Common myeloid progenitor, CD34-positive (primary cell): ENCODE measurements around the gene RAPGEF3.

Source experiments
- CTCF ChIA-PET: fragments of 350-600 bp; sonication (Branson Sonifier 250); formaldehyde crosslinking; loops from one replicate; lab custom pipeline; 2021; ENCODE audit warnings: antibody characterized with exemption; lab: Charles Lee
- POLR2A ChIA-PET: fragments of 350-600 bp; sonication (Branson Sonifier 250); formaldehyde crosslinking; loops from one replicate; lab custom pipeline; 2021; ENCODE audit warnings: antibody characterized with exemption; lab: Charles Lee
- DNase-seq, 3 donors: peaks; one replicate each; pipeline versions ENCODE4 v3.0.0 to v3.0.0-alpha.2; 2013
- H3K27ac ChIP-seq, 2 experiments: 1 replicate in 1 of 2; 2 replicates in 1 of 2; pipeline ENCODE4 v1.7.0; 2013; ENCODE audit warnings: inconsistent platforms in 2 of 2, low read length in 2 of 2, mild to moderate bottlenecking in 2 of 2, low read depth in 1 of 2, moderate library complexity in 1 of 2; ENCODE audit not compliant: severe bottlenecking in 2 of 2, insufficient read depth in 1 of 2, poor library complexity in 1 of 2
- H3K27me3 ChIP-seq, 5 experiments: replicated peaks in 2 of 5; 1 replicate in 3 of 5; 2 replicates in 2 of 5; pipeline versions ENCODE4 v1.6.1 to v1.7.0; 2013; ENCODE audit warnings: low read length in 4 of 5, mild to moderate bottlenecking in 2 of 5, moderate library complexity in 2 of 5, inconsistent platforms in 1 of 5; ENCODE audit not compliant: insufficient read depth in 5 of 5, control insufficient read depth in 4 of 5
- H3K36me3 ChIP-seq, 4 experiments: 1 replicate in 2 of 4; 2 replicates in 2 of 4; pipeline versions ENCODE4 v1.6.1 to v1.7.0; 2013; ENCODE audit warnings: low read length in 3 of 4, control low read depth in 1 of 4, mild to moderate bottlenecking in 1 of 4; ENCODE audit not compliant: control insufficient read depth in 4 of 4, insufficient read depth in 4 of 4
- H3K4me1 ChIP-seq, 4 experiments: 1 replicate in 3 of 4; 2 replicates in 1 of 4; pipeline versions ENCODE4 v1.6.1 to v1.7.1; 2013; ENCODE audit warnings: low read length in 3 of 4, mild to moderate bottlenecking in 3 of 4, control low read depth in 1 of 4, inconsistent platforms in 1 of 4, moderate library complexity in 1 of 4; ENCODE audit not compliant: control insufficient read depth in 4 of 4, insufficient read depth in 4 of 4; ENCODE audit errors: control extremely low read depth in 1 of 4
- H3K4me3 ChIP-seq, 7 experiments: 1 replicate in 4 of 7; 2 replicates in 3 of 7; pipeline versions ENCODE4 v1.5.1 to v1.7.0; 2013; ENCODE audit warnings: mild to moderate bottlenecking in 7 of 7, low read length in 6 of 7, moderate library complexity in 6 of 7, inconsistent platforms in 2 of 7, low read depth in 2 of 7, control low read depth in 1 of 7; ENCODE audit not compliant: insufficient read depth in 4 of 7, control insufficient read depth in 1 of 7; ENCODE audit errors: extremely low read depth in 1 of 7
- H3K9me3 ChIP-seq, 5 experiments: 1 replicate in 4 of 5; 2 replicates in 1 of 5; pipeline versions ENCODE4 v1.6.1 to v1.7.1; 2013; ENCODE audit warnings: low read length in 4 of 5, mild to moderate bottlenecking in 2 of 5, inconsistent platforms in 1 of 5, low read depth in 1 of 5, moderate library complexity in 1 of 5; ENCODE audit not compliant: control insufficient read depth in 4 of 5, insufficient read depth in 2 of 5; ENCODE audit errors: control extremely low read depth in 1 of 5
- WGBS: methylation state at CpG from one replicate; pipeline ENCODE4 v1.1.5; 2013; ENCODE audit not compliant: insufficient coverage; 5-methylcytosine and 5-hydroxymethylcytosine counted together

Gene RAPGEF3

GRCh38 chr12:47773062-47773857, 14.6 kb upstream of the RAPGEF3 start, which contains the start of gene SLC48A1:
Gene SLC48A1 (plus strand): TSS chr12:47773238. CDS start chr12:47773305, 67 bp downstream.
- under 1% methylated on average over 64 of the region's 106 CpGs for WGBS
- H3K36me3 ChIP-seq = no peaks in the 10 kb centered on the region
- ChIA-PET POLR2A (interaction anchor here (0.7 to 1.0 kb wide), 5 partner anchors 15 to 490 kb away, joined by 3 to 7 read pairs (median 3); partner anchors contain the start of genes RAPGEF3 and RPAP3), CTCF (interaction anchor here (0.8 to 29.0 kb wide), 6 partner anchors 9 to 56 kb away, joined by 3 to 1109 read pairs (median 14); partner anchors contain the start of genes ENDOU, RAPGEF3 and RPAP3)
- no peaks in the 10 kb centered on the region for H3K27me3 ChIP-seq
- peaks cover 14 to 63% (median 56%) of the 10 kb centered on the region in 4 experiments for H3K4me1 ChIP-seq
- H3K4me3 ChIP-seq = peak within 1 kb of the TSS; percentile 62 to 85 (median 80)
- no peaks in the 10 kb centered on the region for H3K9me3 ChIP-seq
- H3K27ac ChIP-seq = peak within 1 kb of the TSS in 1 of 2 experiments; percentile 77
- DNase-seq = peak; percentile 65 to 81 (median 73)

- Histone ChIP-seq H3K27me3 (no peaks in the 10 kb centered on the region), H3K4me1 (peaks cover 14 to 58% (median 51%) of the 10 kb centered on the region in 4 experiments), H3K9me3 (no peaks in the 10 kb centered on the region), H3K36me3 (no peaks in the 10 kb centered on the region), H3K4me3 (peak overlapping the region; percentile 15 to 85 (median 80)), H3K27ac (peak overlapping the region in 1 of 2 experiments; percentile 20)
- POLR2A ChIA-PET = interaction anchor here (0.8 to 1.0 kb wide), 4 partner anchors 14 to 489 kb away, joined by 3 to 5 read pairs (median 3); partner anchors contain the start of genes RAPGEF3 and RPAP3
- CTCF ChIA-PET = interaction anchor here (0.8 to 29.0 kb wide), 5 partner anchors 13 to 56 kb away, joined by 3 to 1109 read pairs (median 22); partner anchors contain the start of genes ENDOU, RAPGEF3 and RPAP3
- no peak for DNase-seq
- WGBS = 7% methylated on average over 11 of the region's 17 CpGs
These were observed 14.0 kb upstream of the RAPGEF3 start for GRCh38 chr12:47772738-47773061.

DNA sequence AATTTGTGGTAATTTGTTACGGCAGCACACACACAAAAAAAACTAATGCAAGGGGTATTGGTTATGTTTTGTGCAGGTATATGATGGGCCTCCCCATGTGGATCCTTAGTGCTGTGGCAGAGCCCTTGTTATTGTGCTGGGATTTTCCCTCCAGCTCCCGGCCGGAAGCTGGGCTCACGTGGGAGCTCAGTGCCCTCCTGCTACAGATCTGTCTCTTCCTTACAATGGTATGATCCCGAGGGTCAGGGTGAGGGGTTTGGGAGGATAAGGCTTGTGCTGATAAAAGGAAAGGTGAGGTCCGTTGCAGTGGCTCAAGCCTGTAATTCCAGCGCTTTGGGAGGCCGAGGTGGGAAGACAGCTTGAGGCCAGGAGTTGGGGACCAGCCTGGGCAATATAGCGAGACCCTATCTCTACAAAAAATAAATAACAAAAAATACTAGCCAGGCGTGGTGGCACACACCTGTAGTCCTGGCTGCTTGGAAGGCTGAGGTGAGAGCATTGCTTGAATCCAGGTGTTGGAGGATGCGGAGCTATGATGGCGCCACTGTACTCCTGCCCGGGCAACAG, 13.5 kb upstream of the RAPGEF3 start:
- CTCF ChIA-PET = interaction anchor here (0.6 to 29.0 kb wide), 6 partner anchors 7 to 142 kb away, joined by 3 to 1109 read pairs (median 72); partner anchors contain the start of genes ENDOU, RAPGEF3 and RPAP3
- POLR2A ChIA-PET = interaction anchor here (1.0 kb wide), 1 partner anchor 14 kb away, joined by 5 read pairs; the partner anchor contains the start of gene RAPGEF3
- WGBS = 100% methylated on average over 2 of the region's 13 CpGs

DNA sequence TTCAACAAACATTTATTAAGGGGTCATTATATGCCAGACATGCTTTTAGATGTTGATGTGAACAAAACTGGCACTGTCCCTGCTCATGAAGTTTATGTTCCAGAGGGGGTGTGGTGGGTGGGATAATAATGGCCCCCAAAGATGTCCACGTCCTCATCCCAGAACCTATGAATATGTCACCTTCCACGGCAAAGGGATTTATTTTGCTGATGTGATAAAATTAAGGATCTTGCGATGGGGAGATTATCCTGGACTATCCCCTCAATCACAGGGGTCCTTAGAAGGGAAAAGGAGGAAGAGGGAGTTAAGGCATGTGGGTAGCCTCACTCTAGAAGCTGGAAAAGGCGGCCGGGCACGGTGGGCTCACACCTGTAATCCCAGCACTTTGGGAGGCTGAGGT, 12.6 kb upstream of the RAPGEF3 start:
- no peak for DNase-seq
- no peak overlapping the region for H3K4me3 ChIP-seq
- 100% methylated on average over 1 of the region's 6 CpGs for WGBS
- CTCF ChIA-PET = interaction anchor here (1.6 to 29.0 kb wide), 4 partner anchors 8 to 67 kb away, joined by 3 to 1109 read pairs (median 393); partner anchors contain the start of genes ENDOU, RAPGEF3 and RPAP3
- POLR2A ChIA-PET = no interaction called here
- no peaks in the 10 kb centered on the region for H3K27me3 ChIP-seq
- H3K4me1 ChIP-seq = peaks cover 11 to 55% (median 45%) of the 10 kb centered on the region in 4 experiments
- no peak overlapping the region for H3K27ac ChIP-seq
- H3K9me3 ChIP-seq = no peaks in the 10 kb centered on the region
- no peaks in the 10 kb centered on the region for H3K36me3 ChIP-seq

More for the DNA sequence above, 13.5 kb upstream of the RAPGEF3 start:
- H3K4me1 ChIP-seq = peaks cover 11 to 55% (median 47%) of the 10 kb centered on the region in 4 experiments
- peak overlapping the region in 4 of 7 experiments; percentile 80 to 85 (median 82) for H3K4me3 ChIP-seq
- H3K9me3 ChIP-seq = no peaks in the 10 kb centered on the region
- no peak overlapping the region for H3K27ac ChIP-seq
- H3K27me3 ChIP-seq = no peaks in the 10 kb centered on the region
- DNase-seq = no peak
- no peaks in the 10 kb centered on the region for H3K36me3 ChIP-seq

DNA sequence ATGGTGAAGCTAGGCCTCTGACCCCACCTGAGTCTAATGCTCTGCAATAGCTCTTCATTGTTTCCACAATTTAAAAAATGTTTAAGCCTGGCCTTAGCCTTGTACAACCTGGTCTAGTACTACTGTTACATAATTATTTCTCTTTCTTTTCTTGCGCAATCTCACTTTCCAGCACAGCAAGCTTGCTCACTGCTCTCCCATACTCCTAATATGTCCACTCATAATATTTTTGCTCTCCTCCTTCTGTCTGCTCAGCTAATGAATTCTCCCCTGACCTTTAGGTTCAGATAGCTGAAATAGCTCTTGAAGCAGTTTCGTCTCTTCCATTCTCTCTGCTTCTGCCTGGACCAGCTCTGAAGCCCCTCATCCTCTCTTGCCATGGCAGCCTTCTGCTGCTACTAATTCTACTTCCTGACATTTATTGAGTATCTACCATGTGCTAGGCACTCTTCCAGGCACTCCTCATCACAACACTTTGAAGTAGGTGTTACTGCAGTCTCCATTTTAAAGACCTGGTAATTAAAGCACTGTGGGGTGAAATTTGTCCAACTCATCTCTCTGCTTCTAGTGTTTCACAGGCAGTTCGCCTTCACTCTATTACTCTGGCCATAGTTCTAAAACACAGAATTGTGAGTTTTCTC, 11.5 kb upstream of the RAPGEF3 start:
- POLR2A ChIA-PET = no interaction called here
- Histone ChIP-seq H3K4me1 (peaks cover 11 to 54% (median 39%) of the 10 kb centered on the region in 4 experiments), H3K4me3 (no peak overlapping the region), H3K36me3 (no peaks in the 10 kb centered on the region), H3K9me3 (no peaks in the 10 kb centered on the region), H3K27me3 (no peaks in the 10 kb centered on the region), H3K27ac (no peak overlapping the region)
- CTCF ChIA-PET = interaction anchor here (0.9 to 29.0 kb wide), 9 partner anchors 9 to 66 kb away, joined by 3 to 1109 read pairs (median 3); partner anchors contain the start of genes ENDOU, RAPGEF3 and RPAP3
- DNase-seq = no peak
- WGBS = 97% methylated on average over 3 of the region's 3 CpGs

GRCh38 chr12:47769234-47770085, 10.8 kb upstream of the RAPGEF3 start:
- ChIA-PET CTCF (interaction anchor here (0.6 to 29.0 kb wide), 12 partner anchors 9 to 1177 kb away, joined by 3 to 1109 read pairs (median 3); partner anchors contain the start of genes ENDOU, RAPGEF3 and RPAP3), POLR2A (no interaction called here)
- Histone ChIP-seq H3K9me3 (no peaks in the 10 kb centered on the region), H3K4me3 (no peak overlapping the region), H3K36me3 (no peaks in the 10 kb centered on the region), H3K27me3 (no peaks in the 10 kb centered on the region), H3K27ac (no peak overlapping the region), H3K4me1 (peaks cover 11 to 49% (median 32%) of the 10 kb centered on the region in 4 experiments)
- DNase-seq = no peak
- 94% methylated on average over 2 of the region's 4 CpGs for WGBS
